Measurements from ENCODE around the gene HDGFL2.
A peak's percentile ranks its signal among the peaks of the same experiment; 100 is the strongest.

HDGFL2 gene

DNA sequence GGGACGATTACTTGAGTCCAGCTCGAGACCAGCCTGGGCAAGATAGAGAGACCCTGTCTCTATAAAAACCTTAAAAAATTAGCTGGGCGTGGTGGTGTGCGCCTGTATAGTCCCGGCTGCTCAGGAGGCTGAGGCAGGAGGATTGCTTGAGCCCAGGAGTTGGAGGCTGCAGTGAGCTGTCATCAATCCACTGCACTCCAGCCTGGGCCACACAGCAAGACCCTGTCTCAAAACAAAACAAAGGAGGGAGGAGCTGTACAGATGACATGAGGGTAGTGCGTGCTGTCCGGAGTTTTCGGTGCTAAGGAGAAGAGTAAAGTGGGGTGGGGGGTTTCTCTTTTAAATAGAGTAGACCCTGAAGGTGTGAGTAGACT is 22.6 kb downstream of the HDGFL2 start:
- Mint-ChIP-seq H3K27ac (peak overlapping the region; percentile 76), H3K27me3 (no peaks in the 10 kb centered on the region), H3K9me3 (no peaks in the 10 kb centered on the region), H3K4me1 (no peaks in the 10 kb centered on the region), H3K4me3 (no peak overlapping the region), H3K36me3 (peaks cover 17% of the 10 kb centered on the region)
- CTCF ChIA-PET, result no interaction called here
- no peak for DNase-seq

DNA sequence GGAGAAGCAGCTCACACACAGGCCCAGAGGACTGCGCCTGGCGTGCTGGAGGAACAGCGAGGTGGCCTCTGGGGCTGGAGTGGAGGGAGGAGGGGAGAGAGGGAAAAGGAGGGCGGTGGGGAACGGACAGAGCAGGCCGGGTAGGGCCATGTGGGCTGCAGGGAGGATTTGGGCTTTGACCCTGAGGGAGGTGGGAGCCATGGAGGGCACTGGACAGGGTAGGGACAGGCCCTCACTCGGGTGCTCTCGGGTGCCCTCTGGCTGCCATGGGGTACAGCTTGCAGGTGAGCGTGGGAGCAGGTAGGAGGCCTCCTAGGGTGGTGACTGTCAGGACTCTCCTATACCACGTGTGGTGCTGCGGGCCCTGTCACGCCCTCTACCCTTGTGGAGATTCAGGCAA is 23.4 kb downstream of the HDGFL2 start:
- Mint-ChIP-seq H3K27me3 (no peaks in the 10 kb centered on the region), H3K36me3 (peaks cover 11% of the 10 kb centered on the region), H3K9me3 (no peaks in the 10 kb centered on the region), H3K4me1 (no peaks in the 10 kb centered on the region), H3K4me3 (no peak overlapping the region), H3K27ac (no peak overlapping the region)
- DNase-seq, result no peak
- CTCF ChIA-PET, result no interaction called here

DNA sequence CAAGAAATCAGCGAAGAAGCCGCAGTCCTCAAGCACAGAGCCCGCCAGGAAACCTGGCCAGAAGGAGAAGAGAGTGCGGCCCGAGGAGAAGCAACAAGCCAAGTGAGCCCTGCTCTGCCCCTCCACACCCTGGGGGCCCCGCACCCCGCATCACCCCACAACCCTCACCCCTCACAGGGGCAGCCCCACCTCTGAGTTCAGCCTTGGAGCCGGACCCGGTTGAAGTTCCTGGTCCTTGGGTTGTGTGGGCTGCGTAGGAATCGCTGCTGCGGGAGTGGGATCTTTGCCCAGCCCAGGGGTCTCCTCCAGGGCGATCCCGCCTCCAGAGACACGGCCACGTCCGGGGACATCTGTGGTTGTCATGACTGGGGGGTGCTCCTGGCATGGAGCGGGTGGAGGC is 24.2 kb downstream of the HDGFL2 start:
- DNase-seq, result no peak
- CTCF ChIA-PET, result no interaction called here
- no peaks in the 10 kb centered on the region for H3K9me3 Mint-ChIP-seq
- no peaks in the 10 kb centered on the region for H3K4me1 Mint-ChIP-seq
- H3K36me3 Mint-ChIP-seq, result peaks cover 7% of the 10 kb centered on the region
- no peaks in the 10 kb centered on the region for H3K27me3 Mint-ChIP-seq
- H3K27ac Mint-ChIP-seq, result no peak overlapping the region
- no peak overlapping the region for H3K4me3 Mint-ChIP-seq

GRCh38 chr19:4497770-4498389 is 25.8 kb downstream of the HDGFL2 start:
- no peak overlapping the region for H3K27ac Mint-ChIP-seq
- CTCF ChIA-PET, result no interaction called here
- no peaks in the 10 kb centered on the region for H3K27me3 Mint-ChIP-seq
- no peak for DNase-seq
- H3K4me3 Mint-ChIP-seq, result no peak overlapping the region
- peaks cover 7% of the 10 kb centered on the region for H3K36me3 Mint-ChIP-seq
- H3K4me1 Mint-ChIP-seq, result no peaks in the 10 kb centered on the region
- no peaks in the 10 kb centered on the region for H3K9me3 Mint-ChIP-seq

DNA sequence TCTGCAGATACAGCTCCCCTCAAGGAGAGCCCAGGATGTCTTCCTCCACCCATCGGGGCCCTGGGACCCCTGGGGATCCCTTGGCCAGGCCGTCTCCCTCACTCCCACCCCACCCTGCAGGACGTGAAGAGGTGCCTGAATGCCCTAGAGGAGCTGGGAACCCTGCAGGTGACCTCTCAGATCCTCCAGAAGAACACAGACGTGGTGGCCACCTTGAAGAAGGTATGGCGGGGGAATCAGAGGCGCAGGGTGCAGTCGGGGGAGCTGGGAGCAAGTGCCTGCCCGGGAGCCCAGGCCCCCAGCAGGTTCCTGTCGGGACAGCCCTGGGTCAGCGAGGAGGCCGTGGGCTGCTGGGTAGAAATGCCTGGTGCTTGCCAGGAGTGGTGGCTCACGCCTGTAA is 26.6 kb downstream of the HDGFL2 start:
- DNase-seq, result no peak
- no peak overlapping the region for H3K4me3 Mint-ChIP-seq
- H3K27ac Mint-ChIP-seq, result no peak overlapping the region
- peaks cover 7% of the 10 kb centered on the region for H3K36me3 Mint-ChIP-seq
- CTCF ChIA-PET, result no interaction called here
- H3K9me3 Mint-ChIP-seq, result no peaks in the 10 kb centered on the region
- no peaks in the 10 kb centered on the region for H3K27me3 Mint-ChIP-seq
- no peaks in the 10 kb centered on the region for H3K4me1 Mint-ChIP-seq

DNA sequence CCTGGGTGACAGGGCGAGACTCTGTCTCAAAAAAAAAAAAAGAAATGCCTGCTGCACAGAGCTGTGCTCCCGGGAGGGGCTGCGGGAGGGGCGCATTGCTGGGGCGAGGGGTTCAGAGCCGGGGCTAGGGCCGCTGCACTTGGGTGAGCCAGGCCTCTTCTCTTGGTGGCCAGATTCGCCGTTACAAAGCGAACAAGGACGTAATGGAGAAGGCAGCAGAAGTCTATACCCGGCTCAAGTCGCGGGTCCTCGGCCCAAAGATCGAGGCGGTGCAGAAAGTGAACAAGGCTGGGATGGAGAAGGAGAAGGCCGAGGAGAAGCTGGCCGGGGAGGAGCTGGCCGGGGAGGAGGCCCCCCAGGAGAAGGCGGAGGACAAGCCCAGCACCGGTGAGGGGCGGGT is 27.2 kb downstream of the HDGFL2 start:
- Mint-ChIP-seq H3K36me3 (peaks cover 7% of the 10 kb centered on the region), H3K9me3 (no peaks in the 10 kb centered on the region), H3K4me3 (no peak overlapping the region), H3K27ac (no peak overlapping the region), H3K27me3 (no peaks in the 10 kb centered on the region), H3K4me1 (no peaks in the 10 kb centered on the region)
- CTCF ChIA-PET, result no interaction called here
- no peak for DNase-seq

- no peaks in the 10 kb centered on the region for H3K27me3 Mint-ChIP-seq
- DNase-seq, result no peak
- H3K4me3 Mint-ChIP-seq, result no peak overlapping the region
- CTCF ChIA-PET, result no interaction called here
- peaks cover 4% of the 10 kb centered on the region for H3K36me3 Mint-ChIP-seq
- no peaks in the 10 kb centered on the region for H3K9me3 Mint-ChIP-seq
- H3K4me1 Mint-ChIP-seq, result no peaks in the 10 kb centered on the region
- H3K27ac Mint-ChIP-seq, result no peak overlapping the region
Measured at GRCh38 chr19:4499855-4500254, 27.8 kb downstream of the HDGFL2 start.

DNA sequence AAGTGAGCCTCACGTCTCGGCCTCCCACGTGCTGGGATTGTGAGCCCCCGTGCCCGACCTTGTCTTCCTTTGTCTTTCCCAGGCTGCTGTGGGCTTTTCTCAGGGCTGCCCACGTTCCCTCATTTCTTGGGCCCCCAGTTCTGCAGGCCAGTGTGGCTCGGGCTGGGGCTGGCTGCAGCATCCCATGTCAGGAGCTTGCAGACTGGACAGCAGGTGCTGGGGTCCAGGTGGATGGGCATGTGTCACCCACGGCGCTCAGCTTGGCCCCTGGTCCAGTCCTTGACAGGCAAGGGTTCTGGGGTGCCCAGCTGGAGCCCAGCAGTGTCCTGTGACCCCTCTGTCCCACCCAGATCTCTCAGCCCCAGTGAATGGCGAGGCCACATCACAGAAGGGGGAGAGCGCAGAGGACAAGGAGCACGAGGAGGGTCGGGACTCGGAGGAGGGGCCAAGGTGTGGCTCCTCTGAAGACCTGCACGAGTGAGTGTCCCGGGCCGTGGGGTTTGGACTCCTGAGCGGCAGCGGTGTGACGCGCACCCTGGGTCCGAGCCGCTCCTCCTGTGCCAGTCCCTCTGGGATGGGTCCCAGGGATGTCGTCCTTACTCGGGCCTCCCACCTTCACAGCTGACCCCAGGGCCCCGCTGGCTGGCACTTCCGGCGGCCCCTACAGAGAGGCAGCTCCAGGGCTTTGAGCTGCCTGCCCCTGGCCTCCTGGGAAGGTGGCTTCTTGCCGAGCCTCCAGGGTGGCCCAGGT is 28.9 kb downstream of the HDGFL2 start:
- CTCF ChIA-PET, result no interaction called here
- no peaks in the 10 kb centered on the region for H3K36me3 Mint-ChIP-seq
- no peaks in the 10 kb centered on the region for H3K4me1 Mint-ChIP-seq
- no peaks in the 10 kb centered on the region for H3K27me3 Mint-ChIP-seq
- no peak for DNase-seq
- H3K9me3 Mint-ChIP-seq, result no peaks in the 10 kb centered on the region
- no peak overlapping the region for H3K4me3 Mint-ChIP-seq
- H3K27ac Mint-ChIP-seq, result no peak overlapping the region

GRCh38 chr19:4501691-4502090 is 29.6 kb downstream of the HDGFL2 start:
- CTCF ChIA-PET, result no interaction called here

DNA sequence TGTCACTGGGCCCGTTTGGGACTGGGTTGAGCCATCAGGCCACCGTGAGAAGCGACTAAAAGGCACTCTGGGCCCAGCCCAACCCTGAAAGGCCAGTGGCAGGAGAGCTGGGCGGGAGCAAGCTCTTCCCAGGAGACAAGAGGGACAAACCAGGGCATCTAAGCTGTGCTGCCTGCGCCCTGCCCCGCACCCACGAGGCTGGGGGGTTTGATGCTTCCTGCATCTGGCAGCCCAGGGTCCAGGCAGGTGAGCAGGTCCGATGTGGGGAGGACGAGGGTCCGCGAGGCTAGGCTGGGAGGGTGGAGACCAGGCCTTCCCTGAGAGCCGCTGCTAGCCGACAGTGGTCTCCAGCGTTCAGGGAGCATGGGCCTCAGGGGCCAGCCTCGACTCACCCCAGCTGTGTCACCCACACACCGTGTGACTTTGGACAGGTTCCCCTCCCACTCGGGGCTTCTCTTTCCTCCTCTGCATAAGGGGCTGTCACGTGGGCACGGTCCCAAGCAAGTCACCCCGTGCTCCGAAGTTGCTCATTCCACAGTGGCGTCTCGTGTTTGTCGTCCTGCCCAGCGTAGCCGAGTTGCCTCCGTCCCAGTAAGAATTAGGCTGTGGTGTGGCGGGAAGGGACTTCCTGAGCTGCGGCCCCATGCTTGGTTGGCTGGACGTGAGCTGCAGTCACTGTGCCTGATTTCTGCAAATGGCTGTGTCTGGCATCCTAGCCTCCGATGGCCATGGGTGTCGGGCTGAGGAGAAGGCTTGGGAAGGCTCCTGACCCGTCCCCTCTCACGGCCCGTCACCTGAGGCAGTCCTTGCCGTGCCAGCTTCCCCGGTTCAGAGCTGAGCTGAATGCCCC is 30.4 kb downstream of the HDGFL2 start:
- Mint-ChIP-seq H3K4me3 (no peak overlapping the region), H3K36me3 (peaks cover 2% of the 10 kb centered on the region), H3K9me3 (no peaks in the 10 kb centered on the region), H3K27ac (no peak overlapping the region), H3K27me3 (no peaks in the 10 kb centered on the region), H3K4me1 (peaks cover 8% of the 10 kb centered on the region)
- DNase-seq, result no peak
- CTCF ChIA-PET, result no interaction called here

More at GRCh38 chr19:4501691-4502090, 29.6 kb downstream of the HDGFL2 start:
- Mint-ChIP-seq H3K4me3 (no peak overlapping the region), H3K4me1 (peaks cover 6% of the 10 kb centered on the region), H3K9me3 (no peaks in the 10 kb centered on the region), H3K27ac (no peak overlapping the region), H3K36me3 (peaks cover 2% of the 10 kb centered on the region), H3K27me3 (no peaks in the 10 kb centered on the region)
- no peak for DNase-seq

- Mint-ChIP-seq H3K27me3 (no peaks in the 10 kb centered on the region), H3K4me1 (peaks cover 8% of the 10 kb centered on the region), H3K36me3 (peaks cover 2% of the 10 kb centered on the region), H3K27ac (no peak overlapping the region), H3K4me3 (no peak overlapping the region), H3K9me3 (no peaks in the 10 kb centered on the region)
- CTCF ChIA-PET, result no interaction called here
- DNase-seq, result no peak
Measured at GRCh38 chr19:4503132-4503824, 31.2 kb downstream of the HDGFL2 start.

- H3K4me3 Mint-ChIP-seq, result no peak overlapping the region
- H3K4me1 Mint-ChIP-seq, result peaks cover 8% of the 10 kb centered on the region
- peaks cover 2% of the 10 kb centered on the region for H3K36me3 Mint-ChIP-seq
- no peaks in the 10 kb centered on the region for H3K9me3 Mint-ChIP-seq
- CTCF ChIA-PET, result no interaction called here
- no peaks in the 10 kb centered on the region for H3K27me3 Mint-ChIP-seq
- H3K27ac Mint-ChIP-seq, result no peak overlapping the region
- no peak for DNase-seq
Measured at GRCh38 chr19:4503825-4504170, 31.7 kb downstream of the HDGFL2 start.

GRCh38 chr19:4504297-4504701 is 32.2 kb downstream of the HDGFL2 start:
- Mint-ChIP-seq H3K27ac (no peak overlapping the region), H3K36me3 (peaks cover 2% of the 10 kb centered on the region), H3K4me3 (no peak overlapping the region), H3K4me1 (peaks cover 8% of the 10 kb centered on the region), H3K9me3 (no peaks in the 10 kb centered on the region), H3K27me3 (no peaks in the 10 kb centered on the region)
- CTCF ChIA-PET, result no interaction called here
- no peak for DNase-seq

GRCh38 chr19:4504891-4505569 is 32.9 kb downstream of the HDGFL2 start:
- Mint-ChIP-seq H3K27me3 (no peaks in the 10 kb centered on the region), H3K27ac (no peak overlapping the region), H3K9me3 (no peaks in the 10 kb centered on the region), H3K4me1 (peaks cover 8% of the 10 kb centered on the region), H3K36me3 (peaks cover 2% of the 10 kb centered on the region), H3K4me3 (no peak overlapping the region)
- CTCF ChIA-PET, result no interaction called here
- DNase-seq, result no peak
